Measurements from ENCODE around the gene SLC6A1.

The SLC6A1 gene

DNA sequence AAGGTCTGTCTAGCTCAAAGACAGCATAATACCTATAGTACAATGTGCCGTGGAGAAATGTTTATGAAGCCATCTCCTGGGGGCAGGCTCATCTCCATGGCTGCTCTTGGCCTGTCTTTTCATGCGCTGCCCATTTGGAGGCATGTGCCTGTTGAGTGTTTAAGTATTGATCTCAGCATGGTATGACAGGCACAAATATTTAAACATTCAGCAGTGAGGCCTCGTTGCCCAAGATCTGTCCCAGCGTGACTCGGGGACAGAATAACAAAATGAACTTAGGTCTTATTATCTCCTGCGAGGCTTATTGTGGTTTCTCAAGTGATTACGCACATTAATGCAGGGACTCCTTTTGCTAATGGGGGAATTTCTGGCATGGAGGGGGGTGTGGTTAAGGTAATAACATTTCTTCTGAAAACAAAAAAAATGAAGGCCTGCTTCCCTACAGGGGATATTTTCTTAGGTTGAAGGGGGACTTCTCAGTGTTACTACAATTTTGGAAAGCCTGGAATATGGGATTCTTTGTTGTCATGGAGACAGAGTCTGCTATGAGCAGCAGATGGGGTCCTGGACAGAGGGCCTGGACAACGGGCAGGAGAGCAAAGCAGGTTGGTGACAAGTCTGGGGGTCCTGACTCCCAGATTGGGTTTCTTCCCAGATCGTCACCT lies 4.4 kb upstream of the SLC6A1 start:
- H3K9me3 ChIP-seq (ENCODE audit: low read length), result no peaks in the 10 kb centered on the region
- H2AFZ ChIP-seq (ENCODE audit: low read length), result no peak overlapping the region
- no peaks in the 10 kb centered on the region for H3K4me1 ChIP-seq (ENCODE audit: insufficient read depth, low read length, severe bottlenecking)
- no peak overlapping the region for H3K4me3 ChIP-seq (ENCODE audit: low read depth, low read length, poor library complexity, severe bottlenecking)
- TF ChIP-seq, protein P1, sequence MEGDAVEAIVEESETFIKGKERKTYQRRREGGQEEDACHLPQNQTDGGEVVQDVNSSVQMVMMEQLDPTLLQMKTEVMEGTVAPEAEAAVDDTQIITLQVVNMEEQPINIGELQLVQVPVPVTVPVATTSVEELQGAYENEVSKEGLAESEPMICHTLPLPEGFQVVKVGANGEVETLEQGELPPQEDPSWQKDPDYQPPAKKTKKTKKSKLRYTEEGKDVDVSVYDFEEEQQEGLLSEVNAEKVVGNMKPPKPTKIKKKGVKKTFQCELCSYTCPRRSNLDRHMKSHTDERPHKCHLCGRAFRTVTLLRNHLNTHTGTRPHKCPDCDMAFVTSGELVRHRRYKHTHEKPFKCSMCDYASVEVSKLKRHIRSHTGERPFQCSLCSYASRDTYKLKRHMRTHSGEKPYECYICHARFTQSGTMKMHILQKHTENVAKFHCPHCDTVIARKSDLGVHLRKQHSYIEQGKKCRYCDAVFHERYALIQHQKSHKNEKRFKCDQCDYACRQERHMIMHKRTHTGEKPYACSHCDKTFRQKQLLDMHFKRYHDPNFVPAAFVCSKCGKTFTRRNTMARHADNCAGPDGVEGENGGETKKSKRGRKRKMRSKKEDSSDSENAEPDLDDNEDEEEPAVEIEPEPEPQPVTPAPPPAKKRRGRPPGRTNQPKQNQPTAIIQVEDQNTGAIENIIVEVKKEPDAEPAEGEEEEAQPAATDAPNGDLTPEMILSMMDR (IDR thresholded peaks at IDR 0.05; ENCODE audit: low read length), result no peak
- no peak for TF ChIP-seq EZH2 (IDR thresholded peaks at IDR 0.05; ENCODE audit: borderline replicate concordance, low read length)
- H3F3A ChIP-seq (ENCODE audit: insufficient read depth, low read length), result no peaks in the 10 kb centered on the region
- H3K27ac ChIP-seq (ENCODE audit: low read depth, low read length, poor library complexity, severe bottlenecking), result no peak overlapping the region
- no peaks in the 10 kb centered on the region for H3K9me2 ChIP-seq (ENCODE audit: low read depth, low read length)
- no peaks in the 10 kb centered on the region for H3K27me3 ChIP-seq (ENCODE audit: insufficient read depth, low read length)
- no peaks in the 10 kb centered on the region for H4K20me1 ChIP-seq (ENCODE audit: insufficient read depth, low read length)
- no peak overlapping the region for H3K4me2 ChIP-seq (ENCODE audit: low read length)
- H3K9ac ChIP-seq (ENCODE audit: low read length), result no peak overlapping the region
- no peaks in the 10 kb centered on the region for H3K36me3 ChIP-seq (ENCODE audit: insufficient read depth, low read length)
- H3K79me2 ChIP-seq (ENCODE audit: insufficient read depth, low read length), result no peaks in the 10 kb centered on the region

DNA sequence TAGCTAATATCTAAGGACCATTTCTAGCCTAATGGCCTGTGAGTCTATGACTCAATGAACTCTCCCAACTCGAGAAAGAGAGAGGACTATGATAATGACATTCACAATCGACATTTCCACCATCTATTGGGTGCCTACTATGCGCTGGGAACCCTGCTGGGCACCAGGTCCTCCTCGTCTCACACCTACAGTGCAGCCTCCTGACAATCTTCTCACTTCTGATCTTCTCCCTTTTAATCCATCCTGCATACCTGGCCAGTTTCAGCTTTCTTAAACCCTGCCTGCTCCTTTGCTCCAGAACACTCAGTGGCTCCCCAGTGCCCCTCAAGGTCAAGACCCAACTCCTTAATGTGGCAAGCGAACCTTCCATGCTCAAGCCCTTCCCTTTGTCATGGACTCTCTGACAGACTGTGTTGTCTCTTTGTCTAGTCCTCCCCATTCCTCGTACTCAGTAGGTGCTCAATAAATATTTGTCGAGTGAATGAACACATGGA lies 3.5 kb upstream of the SLC6A1 start:
- Histone ChIP-seq H3K27me3 (ENCODE audit: insufficient read depth, low read length) (no peaks in the 10 kb centered on the region), H3K9me3 (ENCODE audit: low read length) (no peaks in the 10 kb centered on the region), H3F3A (ENCODE audit: insufficient read depth, low read length) (no peaks in the 10 kb centered on the region), H3K4me2 (ENCODE audit: low read length) (no peak overlapping the region), H3K4me3 (ENCODE audit: low read depth, low read length, poor library complexity, severe bottlenecking) (no peak overlapping the region), H2AFZ (ENCODE audit: low read length) (no peak overlapping the region), H3K9me2 (ENCODE audit: low read depth, low read length) (no peaks in the 10 kb centered on the region), H4K20me1 (ENCODE audit: insufficient read depth, low read length) (no peaks in the 10 kb centered on the region), H3K79me2 (ENCODE audit: insufficient read depth, low read length) (no peaks in the 10 kb centered on the region), H3K27ac (ENCODE audit: low read depth, low read length, poor library complexity, severe bottlenecking) (no peak overlapping the region), H3K36me3 (ENCODE audit: insufficient read depth, low read length) (no peaks in the 10 kb centered on the region), H3K4me1 (ENCODE audit: insufficient read depth, low read length, severe bottlenecking) (no peaks in the 10 kb centered on the region), H3K9ac (ENCODE audit: low read length) (no peak overlapping the region)
- TF ChIP-seq, protein P1 (IDR thresholded peaks at IDR 0.05; ENCODE audit: low read length), result no peak

DNA sequence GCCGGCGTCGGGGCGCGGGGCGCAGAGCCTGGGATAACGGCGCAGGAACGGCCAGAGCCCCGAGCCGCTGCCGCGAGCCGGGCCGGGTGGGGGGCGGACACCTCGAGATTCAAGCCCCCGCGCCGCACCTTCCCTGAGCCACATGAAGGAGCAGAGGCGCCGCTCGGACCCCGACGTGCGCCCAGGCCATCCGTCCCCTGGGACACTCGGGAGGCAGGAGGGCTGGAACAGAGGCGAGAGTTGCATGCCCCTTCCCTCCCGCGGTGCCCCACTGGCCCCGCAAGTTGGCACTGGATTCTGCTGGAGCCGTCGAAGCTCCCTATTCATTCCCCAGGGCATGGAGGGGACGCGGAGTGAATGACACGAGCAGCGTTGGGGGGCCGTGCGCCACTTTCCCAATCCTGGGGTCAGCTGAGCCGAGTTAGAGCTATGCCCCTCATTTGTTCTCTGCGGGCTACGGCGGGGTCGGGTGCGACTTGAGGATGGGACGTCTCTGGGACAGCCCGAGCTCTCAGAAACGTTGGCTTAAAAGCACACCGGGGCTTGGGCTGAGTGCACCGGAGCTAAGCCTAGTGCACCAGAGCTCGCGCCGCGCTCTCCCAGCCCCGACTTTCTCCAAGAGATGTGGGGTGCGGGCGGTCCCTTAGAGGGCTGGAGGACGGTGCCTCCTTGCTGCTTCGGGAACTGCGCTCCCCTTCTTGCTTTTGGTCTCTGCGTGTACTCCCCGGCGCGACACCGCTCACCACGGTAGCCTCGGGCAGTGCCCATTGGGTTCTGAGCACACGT lies 588 bp downstream of the SLC6A1 start:
- Histone ChIP-seq H3K9me2 (ENCODE audit: low read depth, low read length) (no peaks in the 10 kb centered on the region), H3K27ac (ENCODE audit: low read depth, low read length, poor library complexity, severe bottlenecking) (no peak overlapping the region), H3K36me3 (ENCODE audit: insufficient read depth, low read length) (no peaks in the 10 kb centered on the region), H3K4me3 (ENCODE audit: low read depth, low read length, poor library complexity, severe bottlenecking) (no peak overlapping the region), H3F3A (ENCODE audit: insufficient read depth, low read length) (no peaks in the 10 kb centered on the region), H3K9me3 (ENCODE audit: low read length) (no peaks in the 10 kb centered on the region), H3K9ac (ENCODE audit: low read length) (no peak overlapping the region), H3K79me2 (ENCODE audit: insufficient read depth, low read length) (no peaks in the 10 kb centered on the region), H2AFZ (ENCODE audit: low read length) (no peak overlapping the region), H3K27me3 (ENCODE audit: insufficient read depth, low read length) (no peaks in the 10 kb centered on the region), H4K20me1 (ENCODE audit: insufficient read depth, low read length) (no peaks in the 10 kb centered on the region), H3K4me1 (ENCODE audit: insufficient read depth, low read length, severe bottlenecking) (no peaks in the 10 kb centered on the region), H3K4me2 (ENCODE audit: low read length) (no peak overlapping the region)
- TF ChIP-seq, protein P1 (IDR thresholded peaks at IDR 0.05; ENCODE audit: low read length), result no peak
- TF ChIP-seq EZH2 (IDR thresholded peaks at IDR 0.05; ENCODE audit: borderline replicate concordance, low read length), result no peak

All from OCI-LY1 (cell line).